HG03571 (cell line): ENCODE measurements around the gene KCNA3.
"Not testable (repeated sequence)": the region's sequence is repeated elsewhere in the genome, so short reads cannot be mapped to it uniquely, and the experiment has no call there.

Experiments
- ATAC-seq: cut with Tn5 transposase; IDR thresholded peaks from one replicate; pipeline ENCODE4 v1.9.1; 2021; ENCODE audit not compliant: unreplicated experiment

The KCNA3 gene

GRCh38 chr1:110680036-110680735 is 5.4 kb upstream of the KCNA3 start:
- ATAC-seq, result no peak

- ATAC-seq, result no peak
These were observed 2.8 kb upstream of the KCNA3 start for GRCh38 chr1:110677526-110677925.

GRCh38 chr1:110676970-110677369 is 2.2 kb upstream of the KCNA3 start:
- ATAC-seq, result no peak

GRCh38 chr1:110675060-110675791 is 486 bp upstream of the KCNA3 start:
- ATAC-seq, result no peak

GRCh38 chr1:110673805-110674336 is 869 bp downstream of the KCNA3 start:
- no peak for ATAC-seq

- ATAC-seq, result no peak
These were observed 1.5 kb downstream of the KCNA3 start for GRCh38 chr1:110673197-110673701.

GRCh38 chr1:110672753-110673108 is 2.0 kb downstream of the KCNA3 start:
- ATAC-seq, result peak; percentile 48

GRCh38 chr1:110672001-110672752 is 2.6 kb downstream of the KCNA3 start:
- ATAC-seq, result no peak

- ATAC-seq, result no peak
These were observed 3.4 kb downstream of the KCNA3 start for GRCh38 chr1:110671361-110671760.

GRCh38 chr1:110668549-110668948 is 6.2 kb downstream of the KCNA3 start:
- ATAC-seq, result no peak

- no peak for ATAC-seq
These were observed 7.0 kb downstream of the KCNA3 start for GRCh38 chr1:110667776-110668175.

- ATAC-seq, result no peak
These were observed 11.5 kb downstream of the KCNA3 start for GRCh38 chr1:110663241-110663640.

GRCh38 chr1:110659559-110659958 is 15.2 kb downstream of the KCNA3 start:
- not testable (repeated sequence) for ATAC-seq

- ATAC-seq, result no peak
These were observed 17.4 kb downstream of the KCNA3 start for GRCh38 chr1:110657351-110657750.

GRCh38 chr1:110650609-110651008 is 24.1 kb downstream of the KCNA3 start:
- ATAC-seq, result no peak

- ATAC-seq, result no peak
These were observed 26.3 kb downstream of the KCNA3 start for GRCh38 chr1:110648417-110648816.

- no peak for ATAC-seq
These were observed 27.4 kb downstream of the KCNA3 start for GRCh38 chr1:110647254-110647891.

- no peak for ATAC-seq
These were observed 28.7 kb downstream of the KCNA3 start for GRCh38 chr1:110645821-110646735.

- no peak for ATAC-seq
These were observed 29.5 kb downstream of the KCNA3 start for GRCh38 chr1:110645211-110645610.
